ENCODE results near the gene CNTNAP2. TPM values are rescaled to one million over a fixed set of nuclear protein-coding genes. Genes with fewer than 3 reads are reported as not detected.

CNTNAP2 gene
- total RNA-seq, 1 donor from 2014 or later: 5.4 TPM

DNA sequence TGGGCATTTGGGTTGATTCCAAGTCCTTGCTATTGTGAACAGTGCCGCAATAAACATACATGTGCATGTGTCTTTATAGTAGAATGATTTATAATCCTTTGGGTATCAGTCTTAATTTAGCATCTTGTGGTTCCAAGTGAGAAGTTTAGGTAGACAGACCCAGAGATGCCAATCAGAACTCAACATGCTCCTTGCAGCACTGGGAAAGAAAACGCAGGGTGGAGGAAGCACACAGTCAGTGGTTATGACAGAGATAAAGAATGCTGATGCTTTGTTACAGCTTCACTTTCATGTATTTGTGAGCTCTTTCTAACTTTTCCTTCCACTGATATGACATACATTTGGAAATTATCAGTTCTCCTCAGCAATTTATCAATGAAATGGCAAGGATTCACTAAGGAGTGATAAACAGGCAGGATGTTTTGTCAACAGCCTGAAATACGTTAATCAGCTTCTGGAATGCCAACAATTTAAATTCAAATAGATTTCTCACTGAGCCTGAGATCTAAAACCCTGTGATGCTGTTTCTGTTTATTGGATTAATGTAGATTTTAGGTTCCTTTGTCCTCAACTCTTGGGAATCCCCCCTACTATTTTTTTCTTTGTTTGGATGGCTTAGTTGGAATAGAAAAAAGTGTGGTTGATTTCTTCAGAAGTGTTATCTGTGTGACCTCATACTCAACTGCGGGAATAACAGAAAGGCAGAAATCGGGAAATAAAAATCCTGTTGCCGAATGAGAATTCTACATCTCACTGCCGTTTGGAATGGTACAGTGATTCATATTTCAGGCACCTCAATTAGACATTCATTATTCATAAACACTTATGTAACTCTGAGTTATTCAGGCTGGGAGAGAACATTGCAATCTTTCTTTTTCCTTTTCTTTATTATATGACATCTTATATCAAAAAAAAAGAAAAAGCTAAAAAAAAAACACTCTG is 675.0 kb downstream of the CNTNAP2 start:
- no peak overlapping the region for H3K27ac Mint-ChIP-seq (ENCODE audit: unreplicated experiment)
- H3K4me1 Mint-ChIP-seq (ENCODE audit: unreplicated experiment): no peaks in the 10 kb centered on the region
- DNase-seq (ENCODE audit: low spot score): no peak
- H3K27me3 Mint-ChIP-seq (ENCODE audit: unreplicated experiment): no peaks in the 10 kb centered on the region
- H3K9me3 Mint-ChIP-seq (ENCODE audit: unreplicated experiment): peaks cover 4% of the 10 kb centered on the region
- no peak overlapping the region for H3K4me3 Mint-ChIP-seq (ENCODE audit: unreplicated experiment)
- TF ChIP-seq, protein P1, sequence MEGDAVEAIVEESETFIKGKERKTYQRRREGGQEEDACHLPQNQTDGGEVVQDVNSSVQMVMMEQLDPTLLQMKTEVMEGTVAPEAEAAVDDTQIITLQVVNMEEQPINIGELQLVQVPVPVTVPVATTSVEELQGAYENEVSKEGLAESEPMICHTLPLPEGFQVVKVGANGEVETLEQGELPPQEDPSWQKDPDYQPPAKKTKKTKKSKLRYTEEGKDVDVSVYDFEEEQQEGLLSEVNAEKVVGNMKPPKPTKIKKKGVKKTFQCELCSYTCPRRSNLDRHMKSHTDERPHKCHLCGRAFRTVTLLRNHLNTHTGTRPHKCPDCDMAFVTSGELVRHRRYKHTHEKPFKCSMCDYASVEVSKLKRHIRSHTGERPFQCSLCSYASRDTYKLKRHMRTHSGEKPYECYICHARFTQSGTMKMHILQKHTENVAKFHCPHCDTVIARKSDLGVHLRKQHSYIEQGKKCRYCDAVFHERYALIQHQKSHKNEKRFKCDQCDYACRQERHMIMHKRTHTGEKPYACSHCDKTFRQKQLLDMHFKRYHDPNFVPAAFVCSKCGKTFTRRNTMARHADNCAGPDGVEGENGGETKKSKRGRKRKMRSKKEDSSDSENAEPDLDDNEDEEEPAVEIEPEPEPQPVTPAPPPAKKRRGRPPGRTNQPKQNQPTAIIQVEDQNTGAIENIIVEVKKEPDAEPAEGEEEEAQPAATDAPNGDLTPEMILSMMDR (IDR thresholded peaks at IDR 0.05; ENCODE audit: unreplicated experiment): no peak
- H3K36me3 Mint-ChIP-seq (ENCODE audit: low read depth, unreplicated experiment): no peaks in the 10 kb centered on the region

GRCh38 chr7:146804620-146805019 is 688.0 kb downstream of the CNTNAP2 start:
- no peaks in the 10 kb centered on the region for H3K36me3 Mint-ChIP-seq (ENCODE audit: low read depth, unreplicated experiment)
- H3K4me3 Mint-ChIP-seq (ENCODE audit: unreplicated experiment): no peak overlapping the region
- no peaks in the 10 kb centered on the region for H3K9me3 Mint-ChIP-seq (ENCODE audit: unreplicated experiment)
- no peaks in the 10 kb centered on the region for H3K27me3 Mint-ChIP-seq (ENCODE audit: unreplicated experiment)
- TF ChIP-seq, protein P1 (IDR thresholded peaks at IDR 0.05; ENCODE audit: unreplicated experiment): no peak
- no peak for DNase-seq (ENCODE audit: low spot score)
- H3K4me1 Mint-ChIP-seq (ENCODE audit: unreplicated experiment): no peaks in the 10 kb centered on the region
- H3K27ac Mint-ChIP-seq (ENCODE audit: unreplicated experiment): no peak overlapping the region

GRCh38 chr7:146805082-146805481 is 688.5 kb downstream of the CNTNAP2 start:
- H3K4me1 Mint-ChIP-seq (ENCODE audit: unreplicated experiment): no peaks in the 10 kb centered on the region
- no peak overlapping the region for H3K27ac Mint-ChIP-seq (ENCODE audit: unreplicated experiment)
- TF ChIP-seq, protein P1 (IDR thresholded peaks at IDR 0.05; ENCODE audit: unreplicated experiment): no peak
- H3K4me3 Mint-ChIP-seq (ENCODE audit: unreplicated experiment): no peak overlapping the region
- H3K36me3 Mint-ChIP-seq (ENCODE audit: low read depth, unreplicated experiment): no peaks in the 10 kb centered on the region
- DNase-seq (ENCODE audit: low spot score): no peak
- H3K27me3 Mint-ChIP-seq (ENCODE audit: unreplicated experiment): no peaks in the 10 kb centered on the region
- no peaks in the 10 kb centered on the region for H3K9me3 Mint-ChIP-seq (ENCODE audit: unreplicated experiment)

DNA sequence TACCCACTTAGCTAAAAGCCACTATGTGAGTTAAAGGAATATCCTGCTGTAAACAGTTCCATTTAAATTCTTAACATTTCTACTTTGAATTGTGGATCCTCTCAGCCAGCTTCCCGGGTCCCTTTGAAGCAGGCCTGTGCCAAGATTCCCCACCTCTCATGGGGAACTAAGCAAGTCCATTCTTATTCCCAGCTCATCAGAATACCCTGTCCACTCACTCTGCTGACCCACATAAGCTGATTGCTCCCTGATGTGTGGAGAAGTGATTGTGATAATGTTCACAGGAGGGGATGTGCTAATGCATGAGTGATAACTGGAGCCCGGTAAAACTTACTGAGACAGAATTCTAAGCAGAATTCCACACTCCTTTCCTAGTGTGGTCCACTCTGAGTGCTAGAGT is 709.7 kb downstream of the CNTNAP2 start:
- no peaks in the 10 kb centered on the region for H3K9me3 Mint-ChIP-seq (ENCODE audit: unreplicated experiment)
- no peak for DNase-seq (ENCODE audit: low spot score)
- H3K4me1 Mint-ChIP-seq (ENCODE audit: unreplicated experiment): no peaks in the 10 kb centered on the region
- TF ChIP-seq, protein P1 (IDR thresholded peaks at IDR 0.05; ENCODE audit: unreplicated experiment): no peak
- no peaks in the 10 kb centered on the region for H3K27me3 Mint-ChIP-seq (ENCODE audit: unreplicated experiment)
- no peak overlapping the region for H3K27ac Mint-ChIP-seq (ENCODE audit: unreplicated experiment)
- no peaks in the 10 kb centered on the region for H3K36me3 Mint-ChIP-seq (ENCODE audit: low read depth, unreplicated experiment)
- H3K4me3 Mint-ChIP-seq (ENCODE audit: unreplicated experiment): no peak overlapping the region

DNA sequence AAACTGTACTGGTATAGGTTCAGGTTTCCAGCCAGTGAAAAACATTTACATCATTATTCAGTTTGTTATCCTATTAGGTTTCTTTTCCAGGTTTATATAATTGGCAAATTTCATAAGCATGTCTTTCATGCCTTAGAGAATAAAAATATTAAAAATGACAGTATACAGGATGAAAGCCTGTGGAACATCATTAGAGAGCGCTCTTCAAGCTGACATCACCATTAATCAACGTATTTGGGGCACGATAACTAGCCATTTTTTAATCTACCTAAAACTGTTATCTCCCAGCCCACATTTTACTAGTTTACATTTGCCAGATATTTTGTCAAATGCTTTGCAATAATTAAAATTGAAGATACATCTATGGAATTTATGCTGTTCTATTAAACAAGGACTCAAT is 714.1 kb downstream of the CNTNAP2 start:
- Mint-ChIP-seq H3K27ac (ENCODE audit: unreplicated experiment) (no peak overlapping the region), H3K9me3 (ENCODE audit: unreplicated experiment) (no peaks in the 10 kb centered on the region), H3K4me1 (ENCODE audit: unreplicated experiment) (no peaks in the 10 kb centered on the region), H3K27me3 (ENCODE audit: unreplicated experiment) (no peaks in the 10 kb centered on the region), H3K36me3 (ENCODE audit: low read depth, unreplicated experiment) (no peaks in the 10 kb centered on the region), H3K4me3 (ENCODE audit: unreplicated experiment) (no peak overlapping the region)
- DNase-seq (ENCODE audit: low spot score): no peak
- TF ChIP-seq, protein P1 (IDR thresholded peaks at IDR 0.05; ENCODE audit: unreplicated experiment): no peak
